Thyroid gland (tissue), 4 donors: ENCODE data around the gene CCNK. TPM values are rescaled to one million over a fixed set of nuclear protein-coding genes. Genes with fewer than 3 reads are reported as not detected.

ENCODE experiments used
- DNase-seq, 2 donors: peaks; one replicate each; pipeline ENCODE4 v3.0.0-alpha.2; 2019
- H3K27ac ChIP-seq, 3 donors: fragments of 200-600 bp; sonication (generic); 1 replicate in 2 of 3; 2 replicates in 1 of 3; pipeline ENCODE4 v1.5.1; 2016 to 2019; ENCODE audit warnings: mild to moderate bottlenecking in 1 of 3, moderate library complexity in 1 of 3
- H3K27me3 ChIP-seq: fragments of 200-600 bp; sonication (generic); one replicate; pipeline ENCODE4 v1.5.1; 2019
- H3K36me3 ChIP-seq, 2 donors: fragments of 200-600 bp; sonication (generic); one replicate each; pipeline ENCODE4 v1.5.1; 2016 to 2019
- H3K4me1 ChIP-seq, 2 donors: fragments of 200-600 bp; sonication (generic); one replicate each; pipeline ENCODE4 v1.5.1; 2017 to 2019
- H3K4me3 ChIP-seq, 3 donors: fragments of 200-600 bp; sonication (generic); replicated peaks in 1 of 3; 1 replicate in 2 of 3; 2 replicates in 1 of 3; pipeline ENCODE4 v1.5.1; 2016; ENCODE audit warnings: mild to moderate bottlenecking in 1 of 3
- H3K9me3 ChIP-seq: fragments of 200-600 bp; sonication (generic); one replicate; pipeline ENCODE4 v1.5.1; 2017
- CTCF ChIP-seq, 6 experiments: fragments of 200-600 bp in 3 of 6; fragments of 450-650 bp in 3 of 6; sonication (generic) in 3 of 6; IDR thresholded peaks; one replicate each; pipeline ENCODE4 v1.5.1; 2016 to 2019; ENCODE audit warnings: antibody characterized with exemption in 6 of 6, mild to moderate bottlenecking in 2 of 6, inconsistent platforms in 1 of 6, moderate library complexity in 1 of 6
- POLR2A ChIP-seq, 2 donors: fragments of 450-650 bp; IDR thresholded peaks; one replicate each; pipeline ENCODE4 v1.6.1; 2017; ENCODE audit warnings: antibody characterized with exemption in 2 of 2, mild to moderate bottlenecking in 2 of 2, moderate library complexity in 1 of 2
- WGBS, 2 donors: methylation state at CpG; one replicate each; pipeline ENCODE4 v1.1.5; 2017; 5-methylcytosine and 5-hydroxymethylcytosine counted together
- intact Hi-C: fragments of 100-400 bp; cut with DNase I; formaldehyde crosslinking; loops from one replicate; pipeline ENCODE4 v1.15.1; 2023
- total RNA-seq, 4 donors: library from RNA; depleted of rRNA; stranded (reverse); fragments of >200 nt; gene quantifications; one replicate each; pipeline ENCODE4 v1.2.3, GENCODE V29; 2016

The CCNK gene
- total RNA-seq, 4 donors from 2014 or later, result 14.4 to 36.9 (median 24.4) TPM

GRCh38 chr14:99475179-99475578, 6.0 kb upstream of the CCNK start:
- Histone ChIP-seq H3K36me3 (no peaks in the 10 kb centered on the region), H3K27me3 (no peaks in the 10 kb centered on the region), H3K27ac (no peak overlapping the region), H3K4me3 (no peak overlapping the region), H3K4me1 (peaks cover 24 to 28% of the 10 kb centered on the region in 2 donors), H3K9me3 (no peaks in the 10 kb centered on the region)
- intact Hi-C loops, result no loop called here
- DNase-seq, result peak in 1 of 2 donors; percentile 19
- 58 to 63% methylated on average over 9 of the region's 9 CpGs for WGBS, 2 donors
- TF ChIP-seq POLR2A (IDR thresholded peaks at IDR 0.05) (no peak), CTCF (IDR thresholded peaks at IDR 0.05) (peak in 3 of 6 experiments; percentile 17 to 18 (median 17))

- H3K4me1 ChIP-seq, result peaks cover 24 to 28% of the 10 kb centered on the region in 2 donors
- H3K27me3 ChIP-seq, result no peaks in the 10 kb centered on the region
- H3K4me3 ChIP-seq, result no peak overlapping the region
- no peak overlapping the region for H3K27ac ChIP-seq
- WGBS, 2 donors, result 94 to 97% methylated on average over 2 of the region's 2 CpGs
- TF ChIP-seq CTCF (IDR thresholded peaks at IDR 0.05) (no peak), POLR2A (IDR thresholded peaks at IDR 0.05) (no peak)
- no peaks in the 10 kb centered on the region for H3K9me3 ChIP-seq
- no peak for DNase-seq
- H3K36me3 ChIP-seq, result no peaks in the 10 kb centered on the region
- intact Hi-C loops, result no loop called here
Measured at GRCh38 chr14:99475660-99476059, 5.5 kb upstream of the CCNK start.

- Histone ChIP-seq H3K27me3 (no peaks in the 10 kb centered on the region), H3K4me1 (peaks cover 24 to 28% of the 10 kb centered on the region in 2 donors), H3K9me3 (no peaks in the 10 kb centered on the region), H3K4me3 (no peak overlapping the region), H3K36me3 (no peaks in the 10 kb centered on the region), H3K27ac (no peak overlapping the region)
- no peak for DNase-seq
- WGBS, 2 donors, result 64 to 78% methylated on average over 1 of the region's 1 CpG
- intact Hi-C loops, result no loop called here
- TF ChIP-seq POLR2A (IDR thresholded peaks at IDR 0.05) (no peak), CTCF (IDR thresholded peaks at IDR 0.05) (no peak)
Measured at GRCh38 chr14:99476864-99477263, 4.3 kb upstream of the CCNK start.

GRCh38 chr14:99478128-99478527, 3.1 kb upstream of the CCNK start:
- H3K4me1 ChIP-seq, result peaks cover 33 to 39% of the 10 kb centered on the region in 2 donors
- peak overlapping the region; percentile 51 to 70 (median 62) for H3K27ac ChIP-seq
- H3K27me3 ChIP-seq, result no peaks in the 10 kb centered on the region
- peak in 1 of 2 donors; percentile 27 for DNase-seq
- intact Hi-C loops, result no loop called here
- no peaks in the 10 kb centered on the region for H3K9me3 ChIP-seq
- WGBS, 2 donors, result 54 to 57% methylated on average over 4 of the region's 4 CpGs
- TF ChIP-seq CTCF (IDR thresholded peaks at IDR 0.05) (no peak), POLR2A (IDR thresholded peaks at IDR 0.05) (no peak)
- no peak overlapping the region for H3K4me3 ChIP-seq
- no peaks in the 10 kb centered on the region for H3K36me3 ChIP-seq

- WGBS, 2 donors, result 6 to 10% methylated on average over 18 of the region's 18 CpGs
- Histone ChIP-seq H3K4me3 (peak overlapping the region; percentile 65 to 87 (median 77)), H3K27ac (peak overlapping the region; percentile 62 to 70 (median 63)), H3K27me3 (no peaks in the 10 kb centered on the region), H3K9me3 (no peaks in the 10 kb centered on the region), H3K4me1 (peaks cover 36 to 43% of the 10 kb centered on the region in 2 donors), H3K36me3 (no peaks in the 10 kb centered on the region)
- TF ChIP-seq POLR2A (IDR thresholded peaks at IDR 0.05) (no peak), CTCF (IDR thresholded peaks at IDR 0.05) (no peak)
- intact Hi-C loops, result no loop called here
- peak; percentile 53 to 61 for DNase-seq
Measured at GRCh38 chr14:99479160-99479905, 1.9 kb upstream of the CCNK start.
